Measurements from ENCODE around the gene CASKIN1. TPM values are rescaled to one million over a fixed set of nuclear protein-coding genes. Genes with fewer than 3 reads are reported as not detected.

The CASKIN1 gene
- total RNA-seq, 1 experiment from 2014 or later, result 7.9 TPM

GRCh38 chr16:2152695-2153506, 43.5 kb downstream of the CASKIN1 start:
- H3K4me1 ChIP-seq (ENCODE audit: insufficient read depth, low read length), result peaks cover 3% of the 10 kb centered on the region; the same call in 1 of the 2 replicates
- no peak for TF ChIP-seq CTCF (conservative IDR thresholded peaks at IDR 0.05)

More at GRCh38 chr16:2152695-2153506, 43.5 kb downstream of the CASKIN1 start:
- no CpG with 5 or more reads among the region's 25 CpGs for WGBS (ENCODE audit: extremely low coverage, insufficient read length, low lambda C conversion rate)
- Mint-ChIP-seq H3K27me3 (ENCODE audit: low read depth) (no peaks in the 10 kb centered on the region; the same call in 1 of the 2 replicates), H3K27ac (peak overlapping the region in 2 of 3 experiments; percentile 36 to 97; a peak in 3 of 7 replicates), H3K9me3 (peaks cover 0 to 9% of the 10 kb centered on the region in 2 experiments; a peak in 3 of 5 replicates), H3K36me3 (ENCODE audit: insufficient read depth in 1 of 3, low read depth in 3 of 3) (peaks cover 30 to 44% (median 43%) of the 10 kb centered on the region in 3 experiments), H3K4me1 (peaks cover 38 to 61% of the 10 kb centered on the region in 2 experiments), H3K4me3 (peak overlapping the region; percentile 97)
- Histone ChIP-seq H3T11ph (ENCODE audit: low read length) (no peak overlapping the region), H3K79me2 (ENCODE audit: insufficient read depth, low read length) (peaks cover 31% of the 10 kb centered on the region; the same call in 1 of the 2 replicates), H2AK5ac (ENCODE audit: insufficient read length, low read length) (no peak overlapping the region), H2AFZ (ENCODE audit: low read length) (no peak overlapping the region), H3K79me1 (ENCODE audit: insufficient read depth, low read depth, low read length, poor library complexity, severe bottlenecking) (peaks cover 10% of the 10 kb centered on the region), H3K18ac (ENCODE audit: insufficient read length, low read depth, low read length) (peak overlapping the region; percentile 18), H2BK20ac (ENCODE audit: low read depth, low read length, poor library complexity, severe bottlenecking) (no peak overlapping the region), H2BK12ac (ENCODE audit: insufficient read length, low read depth, low read length) (no peak overlapping the region), H2BK15ac (ENCODE audit: low read depth, low read length) (no peak overlapping the region), H3K56ac (ENCODE audit: insufficient read length, low read depth, low read length) (no peak overlapping the region), H3K27ac (ENCODE audit: insufficient read length, low read depth, low read length) (no peak overlapping the region), H2BK120ac (ENCODE audit: low read depth, low read length, poor library complexity, severe bottlenecking) (no peak overlapping the region), H3K4ac (ENCODE audit: low read depth, low read length) (no peak overlapping the region), H3K9me3 (ENCODE audit: control insufficient read depth, low read depth, low read length) (no peaks in the 10 kb centered on the region), H3K9ac (ENCODE audit: extremely low read depth, insufficient read length, low read length) (peak overlapping the region; percentile 98), H3K23me2 (ENCODE audit: insufficient read length, low read depth, low read length, poor library complexity, severe bottlenecking) (peaks cover 35% of the 10 kb centered on the region), H2BK5ac (ENCODE audit: insufficient read length, low read length) (no peak overlapping the region), H3K27me3 (ENCODE audit: insufficient read depth, low read length) (no peaks in the 10 kb centered on the region), H4K20me1 (ENCODE audit: control insufficient read depth, insufficient read depth, insufficient read length) (no peaks in the 10 kb centered on the region), H3K14ac (ENCODE audit: insufficient read depth, low read length) (peak overlapping the region; percentile 44; the same call in 1 of the 2 replicates), H4K91ac (ENCODE audit: insufficient read length, low read depth, low read length) (no peak overlapping the region), H3K23ac (ENCODE audit: insufficient read length, low read depth, low read length) (no peak overlapping the region), H4K5ac (ENCODE audit: insufficient read length, low read depth, low read length) (no peak overlapping the region), H3K4me2 (ENCODE audit: insufficient read depth, insufficient read length, low read length) (peak overlapping the region; percentile 74), H4K8ac (replicated peaks; ENCODE audit: insufficient read length, low read depth, low read length) (no peak overlapping the region)
- no peak for DNase-seq

Data from H9 (cell line).